Right cardiac atrium (tissue), 5 donors: ENCODE results near the gene PHACTR1. TPM values are rescaled to one million over a fixed set of nuclear protein-coding genes. Genes with fewer than 3 reads are reported as not detected.
A peak's percentile ranks its signal among the peaks of the same experiment; 100 is the strongest.
"Not testable (repeated sequence)": the region's sequence is repeated elsewhere in the genome, so short reads cannot be mapped to it uniquely, and the experiment has no call there.

Experiments used
- ATAC-seq, 2 donors: fragments of 200-7000 bp; cut with Tn5 transposase; one replicate each; pipeline versions ENCODE4 v1.8.0 to v1.9.1; 2020; ENCODE audit warnings: moderate library complexity in 2 of 2, mild to moderate bottlenecking in 1 of 2
- DNase-seq, 3 donors: peaks; one replicate each; pipeline ENCODE4 v3.0.0-alpha.2; 2020
- H3K27ac ChIP-seq: one replicate; pipeline ENCODE4 v1.5.1; 2013; ENCODE audit warnings: mild to moderate bottlenecking, low read length, control low read depth, moderate library complexity
- H3K27me3 ChIP-seq: one replicate; pipeline ENCODE4 v1.6.1; 2013; ENCODE audit not compliant: control insufficient read depth, insufficient read depth
- H3K4me1 ChIP-seq: one replicate; pipeline ENCODE4 v1.6.1; 2013; ENCODE audit warnings: low read length; ENCODE audit not compliant: control insufficient read depth, insufficient read depth
- H3K4me3 ChIP-seq: one replicate; pipeline ENCODE4 v1.5.1; 2013; ENCODE audit warnings: low read length, control low read depth
- H3K9me3 ChIP-seq: one replicate; pipeline ENCODE4 v1.6.1; 2013; ENCODE audit warnings: low read length; ENCODE audit not compliant: control insufficient read depth
- WGBS: extraction: QIAGEN DNeasy Blood & Tissue Kit; methylation state at CpG from one replicate; pipeline ENCODE4 v1.1.7; 2013; 5-methylcytosine and 5-hydroxymethylcytosine counted together
- intact Hi-C, 4 donors: fragments of 100-400 bp; cut with DNase I; formaldehyde crosslinking; loops; one replicate each; pipeline versions ENCODE4 v1.11.0 to v1.14.0; 2022 to 2023
- polyA plus RNA-seq: library from polyadenylated mRNA; stranded (reverse); fragments of 200-250 nt; gene quantifications from one replicate; pipeline ENCODE4 v1.2.3, GENCODE V29; 2013
- total RNA-seq, 4 donors: library from RNA; stranded (reverse); fragmentation: NEBNext Ultra II Directional; extraction: Animal tissue kit (Norgen Biotek cat#: 25700); gene quantifications; one replicate each; pipeline ENCODE4 v1.2.1, GENCODE V29; 2021
- donor health status: healthy with polysubstance abuse.
- donor health status: DM: no; HTN: yes; CAD: no.
- donor health status: DM: no; HTN: no; CAD: no.
- donor health status: DM: no; HTN: yes; CAD: no; lungs with severe emphysema.
- donor health status: DM: yes; HTN: yes; CAD: no.

Gene PHACTR1
- total and polyA plus RNA-seq, 5 donors = 7.3 to 29.4 (median 25.1) TPM

DNA sequence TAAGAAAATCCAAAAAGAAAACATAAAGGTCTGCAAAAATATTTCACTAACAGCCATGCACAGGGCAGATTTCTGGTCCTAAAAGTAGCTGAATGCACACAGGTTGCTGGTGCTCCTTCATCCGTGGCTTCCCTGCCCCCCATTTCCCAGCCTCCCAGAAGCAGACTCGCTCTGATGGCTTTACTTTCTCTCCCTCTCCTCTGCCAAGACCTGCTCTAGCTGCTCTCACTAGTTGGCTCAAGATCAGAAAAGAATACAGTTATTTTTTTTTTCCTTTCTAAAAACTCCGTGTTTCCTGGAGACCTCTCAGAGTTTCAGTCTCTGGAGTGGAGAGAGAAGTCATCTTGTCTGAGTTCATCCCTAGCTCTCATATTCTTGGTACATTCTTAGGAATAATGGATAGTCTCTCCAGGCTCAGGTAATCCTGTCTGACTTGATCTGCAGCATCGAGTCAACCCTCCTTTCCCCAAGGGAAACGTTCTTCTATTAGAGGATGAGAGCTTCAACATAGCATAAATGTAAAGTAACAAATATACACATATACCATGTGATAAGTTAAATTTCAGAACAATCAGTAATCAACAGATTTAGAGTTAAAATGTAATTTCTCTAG lies 397.5 kb downstream of the PHACTR1 start:
- no peaks in the 10 kb centered on the region for H3K9me3 ChIP-seq

DNA sequence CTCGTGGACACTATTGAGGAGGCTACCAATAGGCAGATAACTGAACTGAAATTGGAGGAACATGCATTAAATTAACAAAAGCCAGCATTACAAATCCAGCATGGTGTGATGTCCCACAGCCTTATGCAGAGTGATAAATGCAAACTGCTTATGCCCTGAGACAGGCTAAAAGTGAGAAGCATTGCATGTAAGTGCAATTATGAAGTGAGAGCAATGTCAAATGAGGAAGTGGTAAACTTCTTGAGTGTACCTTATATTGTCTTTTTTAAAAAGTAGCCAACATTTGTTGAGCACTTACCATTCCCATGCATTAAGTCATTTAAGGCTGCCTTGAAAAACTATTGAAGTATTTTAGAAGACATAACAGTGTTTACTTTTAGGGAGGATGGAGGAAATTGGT lies 399.6 kb downstream of the PHACTR1 start:
- Histone ChIP-seq H3K4me1 (peaks cover 2% of the 10 kb centered on the region), H3K4me3 (no peak overlapping the region), H3K9me3 (no peaks in the 10 kb centered on the region), H3K27ac (no peak overlapping the region), H3K27me3 (no peaks in the 10 kb centered on the region)
- ATAC-seq (no peak), DNase-seq (no peak)
- intact Hi-C loops = no loop called here
- WGBS = 91% methylated on average over 1 of the region's 1 CpG

More for the DNA sequence above, 397.5 kb downstream of the PHACTR1 start:
- no peaks in the 10 kb centered on the region for H3K27me3 ChIP-seq
- ATAC-seq (peak in 1 of 2 donors; percentile 19), DNase-seq (no peak)
- H3K4me1 ChIP-seq = peaks cover 2% of the 10 kb centered on the region
- no peak overlapping the region for H3K27ac ChIP-seq
- no peak overlapping the region for H3K4me3 ChIP-seq
- 26% methylated on average over 5 of the region's 5 CpGs for WGBS
- intact Hi-C loops = no loop called here

DNA sequence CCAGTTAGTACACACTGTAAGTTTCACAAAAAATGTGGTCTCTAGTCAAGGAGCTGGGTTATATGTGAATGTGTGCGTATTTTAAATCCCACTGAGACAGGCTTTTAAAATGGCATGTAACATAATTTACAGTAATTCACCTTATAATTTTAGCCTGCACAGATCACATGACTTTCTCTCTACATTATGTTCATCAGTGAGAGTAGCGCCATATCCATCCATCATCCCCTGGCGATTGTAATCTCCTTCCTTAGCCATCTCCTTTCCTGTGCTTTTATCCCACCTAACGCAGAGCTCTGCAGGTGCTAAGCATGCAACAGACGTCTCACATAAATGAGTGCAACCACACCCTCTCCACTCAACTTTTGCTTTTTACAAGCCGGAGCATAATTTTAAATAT lies 401.0 kb downstream of the PHACTR1 start:
- intact Hi-C loops = no loop called here
- 77% methylated on average over 6 of the region's 6 CpGs for WGBS
- Histone ChIP-seq H3K27me3 (no peaks in the 10 kb centered on the region), H3K4me1 (peaks cover 2% of the 10 kb centered on the region), H3K27ac (no peak overlapping the region), H3K9me3 (no peaks in the 10 kb centered on the region), H3K4me3 (no peak overlapping the region)
- DNase-seq = no peak
- ATAC-seq = no peak

DNA sequence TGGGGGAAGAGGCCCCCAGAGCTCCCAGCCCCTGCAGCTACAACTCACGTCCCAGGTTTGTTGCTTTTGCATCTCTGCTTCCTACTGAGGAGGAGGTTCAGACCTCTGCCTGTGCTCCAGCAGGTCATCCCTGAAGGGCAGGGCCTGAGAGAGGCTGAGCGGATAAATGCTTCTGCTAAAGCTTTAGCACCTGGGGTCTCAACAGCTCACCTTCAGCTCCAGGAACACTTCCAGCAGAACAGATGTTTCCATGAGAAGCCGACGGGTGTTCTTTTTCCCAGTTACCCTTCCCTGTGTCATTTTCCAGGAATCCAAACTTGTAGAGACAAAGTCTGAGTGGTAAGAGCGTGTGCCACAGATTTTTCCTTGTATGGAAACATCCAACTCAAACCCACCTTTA lies 403.0 kb downstream of the PHACTR1 start:
- peaks cover 1% of the 10 kb centered on the region for H3K4me1 ChIP-seq
- DNase-seq (no peak), ATAC-seq (no peak)
- H3K27me3 ChIP-seq = no peaks in the 10 kb centered on the region
- no peak overlapping the region for H3K27ac ChIP-seq
- no peaks in the 10 kb centered on the region for H3K9me3 ChIP-seq
- 92% methylated on average over 5 of the region's 5 CpGs for WGBS
- intact Hi-C loops = no loop called here
- H3K4me3 ChIP-seq = no peak overlapping the region

DNA sequence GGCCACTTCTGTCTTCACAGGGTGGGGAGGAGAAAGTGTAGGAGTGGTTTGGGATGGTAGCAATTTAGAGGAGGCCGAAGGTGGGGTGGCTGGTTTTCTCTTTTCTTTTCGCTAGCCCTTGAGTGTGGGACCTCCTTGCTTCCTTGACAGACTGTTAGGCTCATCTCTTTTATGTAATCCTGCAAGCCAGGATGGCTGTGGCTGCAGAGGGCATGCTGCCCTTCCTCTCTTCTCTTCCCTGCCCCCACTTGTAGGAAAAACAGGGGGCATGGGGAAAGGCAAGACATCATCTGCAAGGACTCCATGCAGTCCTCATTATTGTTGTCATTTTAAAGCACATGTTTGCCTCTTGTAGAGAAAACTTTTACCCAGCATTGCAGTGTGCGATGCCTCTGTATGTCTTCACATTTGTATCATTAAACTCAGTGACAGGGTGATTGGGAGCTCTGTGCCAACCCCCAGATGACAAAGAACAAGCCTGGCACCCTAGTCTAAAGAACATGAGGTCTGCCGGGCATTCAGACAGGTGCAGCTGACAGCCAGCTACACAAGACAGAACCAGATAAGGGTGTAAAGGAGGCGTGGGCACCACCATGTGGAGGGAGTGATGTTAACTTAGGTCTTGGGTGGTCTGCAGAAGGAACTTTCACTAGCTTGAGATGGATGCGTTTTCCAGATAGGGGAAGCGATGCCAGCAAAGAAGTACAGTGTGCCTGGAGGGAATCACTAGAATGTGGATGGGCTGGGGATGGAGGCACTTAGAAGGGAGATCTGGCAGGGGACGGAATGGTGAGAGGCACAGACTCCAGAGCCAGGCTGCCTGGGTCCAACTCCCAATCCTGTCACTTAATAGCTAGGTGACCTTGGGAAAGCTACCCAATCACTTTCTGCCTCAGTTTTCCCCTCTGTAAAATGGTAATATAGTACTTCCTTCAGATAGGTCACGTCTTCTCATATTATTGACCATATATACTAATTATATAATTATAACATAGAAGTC lies 404.2 kb downstream of the PHACTR1 start:
- 63% methylated on average over 9 of the region's 9 CpGs for WGBS
- intact Hi-C loops = no loop called here
- H3K27me3 ChIP-seq = no peaks in the 10 kb centered on the region
- peaks cover 1% of the 10 kb centered on the region for H3K4me1 ChIP-seq
- H3K27ac ChIP-seq = no peak overlapping the region
- DNase-seq = peak in 1 of 3 donors; percentile 56
- H3K4me3 ChIP-seq = no peak overlapping the region
- no peaks in the 10 kb centered on the region for H3K9me3 ChIP-seq
- peak; percentile 71 to 88 for ATAC-seq

DNA sequence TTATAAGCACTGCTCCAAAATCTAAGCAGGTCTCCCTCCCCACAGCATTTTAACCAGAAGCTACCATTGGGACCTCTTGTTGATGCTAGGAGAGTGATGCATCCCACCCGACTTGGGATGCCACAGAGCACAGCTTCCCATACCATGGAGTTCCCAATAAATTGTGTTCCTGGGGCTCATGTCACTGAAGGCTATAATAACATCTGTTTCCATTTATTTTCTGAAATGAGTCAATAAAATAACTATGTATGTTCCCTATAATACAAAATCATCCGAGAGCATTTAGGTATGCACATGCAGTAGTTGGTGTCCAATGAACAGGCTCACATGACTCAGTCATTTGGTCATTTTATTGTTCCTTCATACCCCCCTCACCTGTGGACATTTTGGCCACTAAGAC lies 407.6 kb downstream of the PHACTR1 start:
- H3K9me3 ChIP-seq = no peaks in the 10 kb centered on the region
- DNase-seq (no peak), ATAC-seq (no peak)
- intact Hi-C loops = no loop called here
- no peak overlapping the region for H3K4me3 ChIP-seq
- H3K27me3 ChIP-seq = no peaks in the 10 kb centered on the region
- no peak overlapping the region for H3K27ac ChIP-seq
- peaks cover 1% of the 10 kb centered on the region for H3K4me1 ChIP-seq
- WGBS = 93% methylated on average over 2 of the region's 2 CpGs

DNA sequence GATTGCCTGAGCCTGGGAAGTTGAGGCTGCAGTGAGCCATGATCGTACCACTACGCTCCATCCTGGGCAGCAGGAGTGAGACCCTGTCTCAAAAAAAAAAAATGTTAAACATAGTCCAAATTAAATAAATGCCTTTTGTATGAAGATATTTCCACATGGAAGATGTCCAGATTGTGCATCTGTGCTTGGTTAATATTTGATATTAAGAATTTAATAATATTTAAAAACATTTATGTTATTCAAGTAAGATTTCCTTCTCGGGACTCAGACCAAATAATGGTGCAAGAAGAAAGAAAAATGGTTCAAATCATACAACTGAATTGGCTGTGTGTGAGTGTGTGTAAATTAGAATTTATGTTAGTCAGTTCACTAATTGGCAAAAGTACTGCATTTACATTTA lies 409.3 kb downstream of the PHACTR1 start:
- 86% methylated on average over 3 of the region's 3 CpGs for WGBS
- no peak overlapping the region for H3K27ac ChIP-seq

DNA sequence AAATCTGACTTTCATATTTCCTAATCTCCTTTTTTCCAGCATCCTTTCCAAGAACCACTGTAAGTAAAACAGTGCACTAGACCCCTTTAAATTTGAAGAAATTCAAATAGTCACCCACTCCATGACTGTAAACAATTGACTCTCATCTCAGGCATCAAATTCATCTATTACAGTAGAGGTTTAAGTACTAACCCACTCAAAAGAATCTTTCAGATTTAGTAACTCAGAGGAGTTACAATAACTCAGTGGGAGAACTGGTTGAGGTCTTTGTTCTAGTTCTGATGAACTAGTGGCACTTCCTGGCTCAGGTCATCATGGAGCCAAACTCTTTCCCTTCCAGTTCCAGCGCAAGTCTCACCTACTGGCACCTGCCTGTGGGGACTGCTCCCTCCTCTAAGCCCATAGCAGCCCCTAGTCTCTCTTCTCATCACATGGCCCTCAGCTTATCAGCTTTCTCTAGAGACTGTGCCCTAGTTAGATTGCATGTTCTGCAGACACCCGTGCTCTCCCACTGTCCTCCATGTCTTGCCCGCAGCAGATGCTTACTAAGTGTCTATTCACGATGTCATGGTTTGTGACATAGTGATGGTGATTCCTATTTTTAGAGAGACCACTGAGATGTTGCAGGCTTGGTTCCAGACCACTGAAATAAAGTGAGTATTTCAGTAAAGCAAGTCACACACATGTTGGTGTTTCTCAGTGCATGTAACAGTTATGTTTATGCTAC lies 415.5 kb downstream of the PHACTR1 start:
- 67% methylated on average over 4 of the region's 4 CpGs for WGBS
- no peak overlapping the region for H3K4me3 ChIP-seq
- DNase-seq = no peak
- H3K9me3 ChIP-seq = no peaks in the 10 kb centered on the region
- H3K27me3 ChIP-seq = no peaks in the 10 kb centered on the region
- peak; percentile 38 to 45 for ATAC-seq
- H3K27ac ChIP-seq = no peak overlapping the region
- peaks cover 2% of the 10 kb centered on the region for H3K4me1 ChIP-seq
- intact Hi-C loops = no loop called here

More for the DNA sequence above, 409.3 kb downstream of the PHACTR1 start:
- DNase-seq = no peak
- no peak overlapping the region for H3K4me3 ChIP-seq
- intact Hi-C loops = no loop called here
- H3K9me3 ChIP-seq = no peaks in the 10 kb centered on the region
- peaks cover 1% of the 10 kb centered on the region for H3K4me1 ChIP-seq
- ATAC-seq = no peak
- H3K27me3 ChIP-seq = no peaks in the 10 kb centered on the region

DNA sequence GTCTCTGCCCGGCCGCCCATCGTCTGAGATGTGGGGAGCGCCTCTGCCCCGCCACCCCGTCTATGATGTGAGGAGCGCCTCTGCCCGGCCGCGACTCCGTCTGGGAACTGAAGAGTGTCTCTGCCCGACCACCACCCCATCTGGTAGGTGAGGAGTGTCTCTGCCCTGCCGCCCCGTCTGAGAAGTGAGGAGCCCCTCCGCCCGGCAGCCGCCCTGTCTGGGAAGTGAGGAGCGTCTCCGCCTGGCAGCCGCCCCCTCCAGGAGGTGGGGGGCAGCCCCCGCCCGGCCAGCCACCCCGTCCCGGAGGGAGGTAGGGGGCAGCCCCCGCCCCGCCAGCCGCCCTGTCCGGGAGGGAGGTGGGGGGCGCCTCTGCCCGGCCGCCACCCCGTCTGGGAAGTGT lies 417.3 kb downstream of the PHACTR1 start:
- H3K27me3 ChIP-seq, H3K4me1 ChIP-seq, H3K4me3 ChIP-seq, H3K27ac ChIP-seq, intact Hi-C loops, ATAC-seq, H3K9me3 ChIP-seq: not testable (repeated sequence)
- WGBS = 93% methylated on average over 32 of the region's 32 CpGs
- DNase-seq = peak in 2 of 3 donors; percentile 29 to 43

DNA sequence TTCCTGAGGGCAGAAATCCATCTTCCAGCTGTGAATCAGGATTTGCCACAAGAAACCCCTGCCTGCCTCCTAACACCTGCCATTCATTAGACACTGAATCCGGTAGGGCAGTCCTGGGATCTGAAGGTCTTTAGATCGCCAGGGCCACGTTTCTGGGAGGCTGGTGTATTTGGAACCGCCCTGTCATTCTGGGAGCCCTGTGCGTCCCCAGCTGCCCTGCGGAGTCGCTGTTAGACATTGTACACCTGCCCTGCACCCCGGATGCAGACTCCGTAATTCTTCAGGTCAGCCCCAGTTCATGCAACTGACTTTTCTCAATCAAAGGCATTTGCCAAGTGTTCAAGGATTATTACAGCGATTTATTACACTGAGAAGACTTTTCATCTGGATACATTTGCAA lies 418.6 kb downstream of the PHACTR1 start:
- WGBS = 82% methylated on average over 10 of the region's 10 CpGs
- H3K4me1 ChIP-seq = peaks cover 2% of the 10 kb centered on the region
- no peak overlapping the region for H3K27ac ChIP-seq
- no peak for ATAC-seq
- no peak overlapping the region for H3K4me3 ChIP-seq
- no peak for DNase-seq
- no peaks in the 10 kb centered on the region for H3K27me3 ChIP-seq
- intact Hi-C loops = no loop called here
- no peaks in the 10 kb centered on the region for H3K9me3 ChIP-seq

DNA sequence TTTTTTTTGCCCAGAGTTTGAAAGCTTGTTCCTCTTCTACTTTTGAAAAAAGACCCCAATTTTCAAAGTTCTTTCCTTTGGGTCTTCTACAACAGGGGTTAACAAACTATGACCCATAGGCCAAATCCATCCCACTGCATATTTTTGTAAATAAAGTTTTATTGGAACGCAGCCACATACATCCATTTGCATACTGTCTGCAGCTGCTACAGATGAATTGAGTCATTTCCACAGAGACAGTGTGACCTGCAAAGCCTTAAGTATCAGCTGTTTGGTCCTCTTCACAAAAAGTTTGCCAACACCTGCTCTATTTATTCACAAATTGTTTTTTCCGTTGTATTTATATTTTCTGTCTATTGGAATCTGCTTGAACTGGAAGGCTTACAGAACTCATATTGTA lies 422.6 kb downstream of the PHACTR1 start:
- intact Hi-C loops = no loop called here
- Histone ChIP-seq H3K9me3 (no peaks in the 10 kb centered on the region), H3K4me1 (no peaks in the 10 kb centered on the region), H3K4me3 (no peak overlapping the region), H3K27me3 (no peaks in the 10 kb centered on the region), H3K27ac (no peak overlapping the region)
- DNase-seq (no peak), ATAC-seq (no peak)
- WGBS = 87% methylated on average over 2 of the region's 2 CpGs
